GM06990 (cell line): ENCODE results near the gene CLCN2.

Experiments used
- DNase-seq: peaks from one replicate; pipeline ENCODE4 v3.0.0-alpha.2; 2011; ENCODE audit not compliant: insufficient read length; ENCODE audit errors: extremely low read depth
- H3K27me3 ChIP-seq: replicated peaks from 2 replicates; pipeline ENCODE4 v1.6.0; 2011; ENCODE audit warnings: low read length; ENCODE audit not compliant: control insufficient read depth, insufficient read depth
- H3K36me3 ChIP-seq: 2 replicates; pipeline ENCODE4 v1.5.1; 2011; ENCODE audit warnings: low read length; ENCODE audit not compliant: control insufficient read depth, insufficient read depth
- H3K4me3 ChIP-seq: replicated peaks from 2 replicates; pipeline ENCODE4 v1.5.1; 2011; ENCODE audit warnings: low read depth, mild to moderate bottlenecking, control low read depth, low read length
- TF ChIP-seq, protein P1 (sequence below): IDR thresholded peaks from 2 replicates; pipeline ENCODE4 v1.5.1; 2011; ENCODE audit warnings: low read length, control low read depth, mild to moderate bottlenecking, inconsistent platforms; ENCODE audit not compliant: insufficient read depth, poor library complexity, severe bottlenecking

Gene CLCN2

DNA sequence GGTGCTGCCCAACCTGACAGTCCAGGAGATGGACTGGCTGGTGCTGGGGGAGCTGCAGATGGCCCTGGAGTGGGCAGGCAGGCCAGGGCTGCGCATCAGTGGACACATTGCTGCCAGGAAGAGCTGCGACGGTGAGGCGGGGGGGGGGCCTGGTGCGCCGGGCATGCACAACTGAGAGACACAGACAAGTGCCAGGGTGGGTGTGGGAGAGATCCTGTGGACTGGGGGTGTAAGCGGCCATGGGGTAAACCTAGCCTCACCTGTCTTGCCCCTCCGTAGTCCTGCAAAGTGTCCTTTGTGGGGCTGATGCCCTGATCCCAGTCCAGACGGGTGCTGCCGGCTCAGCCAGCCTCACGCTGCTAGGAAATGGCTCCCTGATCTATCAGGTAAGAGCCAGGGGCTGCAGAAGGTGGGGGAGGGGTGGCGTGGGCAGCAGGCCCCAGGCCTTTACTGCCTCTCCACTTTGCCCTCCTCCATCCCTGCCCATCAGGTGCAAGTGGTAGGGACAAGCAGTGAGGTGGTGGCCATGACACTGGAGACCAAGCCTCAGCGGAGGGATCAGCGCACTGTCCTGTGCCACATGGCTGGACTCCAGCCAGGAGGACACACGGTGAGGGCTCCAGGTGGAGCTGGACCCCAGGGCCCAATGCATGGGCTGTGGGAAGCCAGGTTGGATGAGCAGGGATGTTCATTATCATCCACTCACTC is 21.8 kb upstream of the CLCN2 start:
- Histone ChIP-seq H3K27me3 (peaks cover 3% of the 10 kb centered on the region), H3K36me3 (no peaks in the 10 kb centered on the region), H3K4me3 (no peak overlapping the region)
- DNase-seq: no peak
- TF ChIP-seq, protein P1, sequence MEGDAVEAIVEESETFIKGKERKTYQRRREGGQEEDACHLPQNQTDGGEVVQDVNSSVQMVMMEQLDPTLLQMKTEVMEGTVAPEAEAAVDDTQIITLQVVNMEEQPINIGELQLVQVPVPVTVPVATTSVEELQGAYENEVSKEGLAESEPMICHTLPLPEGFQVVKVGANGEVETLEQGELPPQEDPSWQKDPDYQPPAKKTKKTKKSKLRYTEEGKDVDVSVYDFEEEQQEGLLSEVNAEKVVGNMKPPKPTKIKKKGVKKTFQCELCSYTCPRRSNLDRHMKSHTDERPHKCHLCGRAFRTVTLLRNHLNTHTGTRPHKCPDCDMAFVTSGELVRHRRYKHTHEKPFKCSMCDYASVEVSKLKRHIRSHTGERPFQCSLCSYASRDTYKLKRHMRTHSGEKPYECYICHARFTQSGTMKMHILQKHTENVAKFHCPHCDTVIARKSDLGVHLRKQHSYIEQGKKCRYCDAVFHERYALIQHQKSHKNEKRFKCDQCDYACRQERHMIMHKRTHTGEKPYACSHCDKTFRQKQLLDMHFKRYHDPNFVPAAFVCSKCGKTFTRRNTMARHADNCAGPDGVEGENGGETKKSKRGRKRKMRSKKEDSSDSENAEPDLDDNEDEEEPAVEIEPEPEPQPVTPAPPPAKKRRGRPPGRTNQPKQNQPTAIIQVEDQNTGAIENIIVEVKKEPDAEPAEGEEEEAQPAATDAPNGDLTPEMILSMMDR: no peak

DNA sequence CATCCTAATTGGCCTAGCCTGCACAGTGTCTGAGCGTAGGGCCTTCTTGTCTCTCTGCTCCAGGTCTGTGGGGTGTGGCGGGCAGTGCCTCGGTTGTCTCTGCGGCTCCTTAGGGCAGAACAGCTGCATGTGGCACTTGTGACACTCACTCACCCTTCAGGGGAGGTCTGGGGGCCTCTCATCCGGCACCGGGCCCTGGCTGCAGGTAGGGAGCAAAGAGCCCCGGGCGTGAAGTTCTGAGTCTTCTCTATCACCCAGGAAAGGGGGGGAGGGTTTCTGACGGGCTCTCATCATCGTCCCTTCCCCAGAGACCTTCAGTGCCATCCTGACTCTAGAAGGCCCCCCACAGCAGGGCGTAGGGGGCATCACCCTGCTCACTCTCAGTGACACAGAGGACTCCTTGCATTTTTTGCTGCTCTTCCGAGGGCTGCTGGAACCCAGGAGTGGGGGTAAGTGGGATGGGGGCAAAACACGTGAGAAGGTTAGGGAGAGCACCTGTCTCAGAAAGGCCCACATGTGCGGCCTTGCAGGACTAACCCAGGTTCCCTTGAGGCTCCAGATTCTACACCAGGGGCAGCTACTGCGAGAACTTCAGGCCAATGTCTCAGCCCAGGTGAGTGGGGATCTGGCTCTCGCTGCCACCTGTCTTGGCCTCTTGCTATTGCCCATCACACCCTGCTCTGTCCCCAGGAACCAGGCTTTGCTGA is 21.1 kb upstream of the CLCN2 start:
- TF ChIP-seq, protein P1: no peak
- Histone ChIP-seq H3K4me3 (no peak overlapping the region), H3K27me3 (peaks cover 3% of the 10 kb centered on the region), H3K36me3 (no peaks in the 10 kb centered on the region)
- no peak for DNase-seq

DNA sequence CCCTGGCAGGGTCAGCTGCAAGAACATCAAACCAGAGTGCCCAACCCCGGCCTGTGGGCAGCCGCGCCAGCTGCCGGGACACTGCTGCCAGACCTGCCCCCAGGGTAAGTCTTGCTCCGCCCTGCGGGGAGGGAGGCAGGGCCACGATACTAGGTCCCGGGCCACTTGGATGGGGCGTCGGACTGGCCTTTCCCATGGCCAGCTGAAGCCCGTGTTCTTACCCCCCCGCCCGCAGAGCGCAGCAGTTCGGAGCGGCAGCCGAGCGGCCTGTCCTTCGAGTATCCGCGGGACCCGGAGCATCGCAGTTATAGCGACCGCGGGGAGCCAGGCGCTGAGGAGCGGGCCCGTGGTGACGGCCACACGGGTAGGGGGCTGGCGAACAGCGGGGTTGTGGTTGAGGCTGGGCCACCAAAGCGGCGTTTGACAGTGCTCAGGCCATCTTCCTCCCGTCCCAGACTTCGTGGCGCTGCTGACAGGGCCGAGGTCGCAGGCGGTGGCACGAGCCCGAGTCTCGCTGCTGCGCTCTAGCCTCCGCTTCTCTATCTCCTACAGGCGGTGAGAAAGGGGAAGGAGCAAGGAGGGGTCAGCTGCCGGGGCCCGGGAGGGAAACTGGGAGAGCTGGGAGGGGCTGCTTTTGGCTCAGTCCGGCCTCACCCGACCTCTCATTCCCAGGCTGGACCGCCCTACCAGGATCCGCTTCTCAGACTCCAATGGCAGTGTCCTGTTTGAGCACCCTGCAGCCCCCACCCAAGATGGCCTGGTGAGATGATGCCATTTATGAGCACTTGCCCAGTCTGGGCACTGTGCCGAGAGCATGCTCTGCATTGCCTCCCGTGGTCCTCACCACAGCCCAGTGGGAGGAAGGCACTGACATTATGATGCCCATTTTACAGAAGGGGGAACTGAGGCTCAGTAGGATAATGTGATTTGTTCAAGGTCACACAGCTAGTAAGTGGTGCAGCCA is 20.1 kb upstream of the CLCN2 start:
- H3K27me3 ChIP-seq: peaks cover 3% of the 10 kb centered on the region
- TF ChIP-seq, protein P1: no peak
- DNase-seq: no peak
- no peaks in the 10 kb centered on the region for H3K36me3 ChIP-seq
- H3K4me3 ChIP-seq: no peak overlapping the region

- Histone ChIP-seq H3K27me3 (peaks cover 3% of the 10 kb centered on the region), H3K36me3 (no peaks in the 10 kb centered on the region), H3K4me3 (no peak overlapping the region)
- TF ChIP-seq, protein P1: no peak
- no peak for DNase-seq
Observed at GRCh38 chr3:184380627-184381260, 19.3 kb upstream of the CLCN2 start.

DNA sequence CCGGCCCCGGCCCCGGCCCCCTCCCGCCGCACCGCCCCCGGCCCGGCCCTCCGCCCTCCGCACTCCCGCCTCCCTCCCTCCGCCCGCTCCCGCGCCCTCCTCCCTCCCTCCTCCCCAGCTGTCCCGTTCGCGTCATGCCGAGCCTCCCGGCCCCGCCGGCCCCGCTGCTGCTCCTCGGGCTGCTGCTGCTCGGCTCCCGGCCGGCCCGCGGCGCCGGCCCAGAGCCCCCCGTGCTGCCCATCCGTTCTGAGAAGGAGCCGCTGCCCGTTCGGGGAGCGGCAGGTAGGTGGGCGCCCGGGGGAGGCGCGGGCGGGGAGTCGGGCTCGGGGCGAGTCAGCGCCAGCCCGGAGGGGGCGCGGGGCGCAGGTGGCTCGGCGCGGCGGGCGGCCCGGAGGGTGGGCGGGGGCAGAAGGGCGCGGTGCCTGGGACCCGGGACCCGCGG is 18.8 kb upstream of the CLCN2 start:
- DNase-seq: no peak
- H3K36me3 ChIP-seq: no peaks in the 10 kb centered on the region
- peaks cover 3% of the 10 kb centered on the region for H3K27me3 ChIP-seq
- no peak overlapping the region for H3K4me3 ChIP-seq
- TF ChIP-seq, protein P1: no peak
